PC-3 (cell line): ENCODE measurements around the gene TRMO.

Experiments used
- CTCF ChIP-seq: fragments of 300-600 bp; sonication (generic); conservative IDR thresholded peaks from 2 replicates; pipeline ENCODE4 v1.5.1; 2017; ENCODE audit warnings: antibody characterized with exemption, low read depth, mild to moderate bottlenecking, low read length
- EZH2phosphoT487 ChIP-seq: fragments of 300-600 bp; sonication (generic); IDR thresholded peaks from 2 replicates; pipeline ENCODE4 v1.6.1; 2018; ENCODE audit warnings: mild to moderate bottlenecking, antibody characterized with exemption, low read length, borderline replicate concordance

DNA sequence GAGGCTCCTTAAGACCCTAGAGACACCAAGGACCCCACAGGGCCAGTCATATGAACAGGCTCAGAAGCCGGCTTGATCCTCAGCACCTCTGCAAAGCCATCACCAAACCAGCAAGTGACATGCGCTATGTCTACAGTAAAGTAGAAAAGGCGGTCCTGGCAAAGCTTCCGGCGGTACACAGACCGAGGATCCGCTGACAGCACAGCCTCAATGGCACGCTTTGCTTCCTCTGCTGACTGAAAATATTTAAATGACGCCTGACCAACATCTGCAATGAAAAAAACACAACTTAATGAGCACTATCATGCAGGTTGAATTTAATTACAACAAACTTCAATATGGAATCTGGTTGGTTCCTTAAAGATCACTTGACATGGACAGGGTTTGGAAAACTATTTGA, 17.6 kb downstream of the TRMO start:
- TF ChIP-seq CTCF (no peak), EZH2phosphoT487 (no peak)
